Osteoblast (primary cell): ENCODE results near the gene SLC9A9. TPM values are rescaled to one million over a fixed set of nuclear protein-coding genes. Genes with fewer than 3 reads are reported as not detected.

Experiments used
- DNase-seq: peaks from one replicate; pipeline ENCODE4 v3.0.0; 2011; ENCODE audit warnings: low spot score, mixed read lengths; ENCODE audit not compliant: insufficient read length; ENCODE audit errors: missing footprints
- H2AFZ ChIP-seq: 2 replicates; pipeline ENCODE4 v1.6.0; 2011; ENCODE audit warnings: mild to moderate bottlenecking, low read length
- H3K27ac ChIP-seq: 2 replicates; pipeline ENCODE4 v1.5.1; 2011; ENCODE audit warnings: mild to moderate bottlenecking, low read depth, low read length, moderate library complexity
- H3K27me3 ChIP-seq: 2 replicates; pipeline ENCODE4 v1.6.0; 2012; ENCODE audit warnings: mild to moderate bottlenecking, control low read depth, inconsistent platforms, low read length, moderate library complexity; ENCODE audit not compliant: insufficient read depth
- H3K36me3 ChIP-seq: 2 replicates; pipeline ENCODE4 v1.5.1; 2011; ENCODE audit warnings: mild to moderate bottlenecking, low read length, control low read depth, moderate library complexity; ENCODE audit not compliant: insufficient read depth
- H3K4me1 ChIP-seq: 2 replicates; pipeline ENCODE4 v1.5.1; 2011; ENCODE audit warnings: mild to moderate bottlenecking, low read length, control low read depth, moderate library complexity; ENCODE audit not compliant: insufficient read depth
- H3K4me2 ChIP-seq: 2 replicates; pipeline ENCODE4 v1.6.0; 2011; ENCODE audit warnings: mild to moderate bottlenecking, low read length; ENCODE audit not compliant: insufficient read depth
- H3K4me3 ChIP-seq: fragments of 200-600 bp; sonication (generic); 3 replicates; pipeline ENCODE4 v1.5.1; 2012; ENCODE audit warnings: mild to moderate bottlenecking, low read length, inconsistent platforms; ENCODE audit not compliant: insufficient read depth
- H3K79me2 ChIP-seq: 2 replicates; pipeline ENCODE4 v1.6.0; 2012; ENCODE audit warnings: mild to moderate bottlenecking, low read length, control low read depth, inconsistent platforms; ENCODE audit not compliant: insufficient read depth
- H3K9me3 ChIP-seq: 2 replicates; pipeline ENCODE4 v1.5.1; 2011; ENCODE audit warnings: low read depth, low read length, control low read depth
- H4K20me1 ChIP-seq: 2 replicates; pipeline ENCODE4 v1.6.0; 2012; ENCODE audit warnings: mild to moderate bottlenecking, low read length, control low read depth; ENCODE audit not compliant: insufficient read depth
- total RNA-seq: library from RNA; depleted of rRNA; stranded (reverse); fragments of >200 nt; gene quantifications from 2 replicates; pipeline ENCODE4 v1.2.3, GENCODE V29; 2012
- TF ChIP-seq, protein P1 (sequence below): IDR thresholded peaks from 2 replicates; pipeline ENCODE4 v1.5.1; 2011; ENCODE audit warnings: mild to moderate bottlenecking, low read depth, low read length, moderate library complexity; ENCODE audit errors: extremely low read depth

The SLC9A9 gene
- total RNA-seq, 1 donor: 6.5 TPM

DNA sequence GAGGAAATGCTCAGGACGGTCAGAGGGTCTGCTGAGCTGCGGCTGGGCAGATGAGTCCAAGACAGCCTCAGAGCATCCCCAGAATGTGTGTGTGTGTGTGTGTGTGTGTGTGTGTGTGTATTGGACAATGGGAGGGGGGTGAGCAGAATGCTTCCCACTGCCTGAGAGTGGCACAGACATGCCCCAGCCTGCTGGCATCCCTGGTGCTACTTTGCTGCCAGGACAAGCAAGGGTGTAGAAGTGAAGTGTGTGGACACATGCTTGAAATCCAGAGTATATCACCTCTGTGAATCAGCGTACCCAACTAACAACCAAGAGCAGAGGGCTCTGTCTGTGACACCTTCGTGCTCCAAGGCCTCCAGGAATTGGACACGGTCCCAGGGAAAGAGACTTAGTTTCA is 76.3 kb downstream of the SLC9A9 start:
- peaks cover 2% of the 10 kb centered on the region for H3K27me3 ChIP-seq
- no peak overlapping the region for H3K27ac ChIP-seq
- TF ChIP-seq, protein P1, sequence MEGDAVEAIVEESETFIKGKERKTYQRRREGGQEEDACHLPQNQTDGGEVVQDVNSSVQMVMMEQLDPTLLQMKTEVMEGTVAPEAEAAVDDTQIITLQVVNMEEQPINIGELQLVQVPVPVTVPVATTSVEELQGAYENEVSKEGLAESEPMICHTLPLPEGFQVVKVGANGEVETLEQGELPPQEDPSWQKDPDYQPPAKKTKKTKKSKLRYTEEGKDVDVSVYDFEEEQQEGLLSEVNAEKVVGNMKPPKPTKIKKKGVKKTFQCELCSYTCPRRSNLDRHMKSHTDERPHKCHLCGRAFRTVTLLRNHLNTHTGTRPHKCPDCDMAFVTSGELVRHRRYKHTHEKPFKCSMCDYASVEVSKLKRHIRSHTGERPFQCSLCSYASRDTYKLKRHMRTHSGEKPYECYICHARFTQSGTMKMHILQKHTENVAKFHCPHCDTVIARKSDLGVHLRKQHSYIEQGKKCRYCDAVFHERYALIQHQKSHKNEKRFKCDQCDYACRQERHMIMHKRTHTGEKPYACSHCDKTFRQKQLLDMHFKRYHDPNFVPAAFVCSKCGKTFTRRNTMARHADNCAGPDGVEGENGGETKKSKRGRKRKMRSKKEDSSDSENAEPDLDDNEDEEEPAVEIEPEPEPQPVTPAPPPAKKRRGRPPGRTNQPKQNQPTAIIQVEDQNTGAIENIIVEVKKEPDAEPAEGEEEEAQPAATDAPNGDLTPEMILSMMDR: no peak
- no peaks in the 10 kb centered on the region for H3K9me3 ChIP-seq
- no peak overlapping the region for H2AFZ ChIP-seq
- H3K36me3 ChIP-seq: no peaks in the 10 kb centered on the region
- H3K4me1 ChIP-seq: peaks cover 24% of the 10 kb centered on the region
- H3K4me3 ChIP-seq: no peak overlapping the region
- H3K4me2 ChIP-seq: no peak overlapping the region
- no peaks in the 10 kb centered on the region for H3K79me2 ChIP-seq
- no peaks in the 10 kb centered on the region for H4K20me1 ChIP-seq
- no peak for DNase-seq

DNA sequence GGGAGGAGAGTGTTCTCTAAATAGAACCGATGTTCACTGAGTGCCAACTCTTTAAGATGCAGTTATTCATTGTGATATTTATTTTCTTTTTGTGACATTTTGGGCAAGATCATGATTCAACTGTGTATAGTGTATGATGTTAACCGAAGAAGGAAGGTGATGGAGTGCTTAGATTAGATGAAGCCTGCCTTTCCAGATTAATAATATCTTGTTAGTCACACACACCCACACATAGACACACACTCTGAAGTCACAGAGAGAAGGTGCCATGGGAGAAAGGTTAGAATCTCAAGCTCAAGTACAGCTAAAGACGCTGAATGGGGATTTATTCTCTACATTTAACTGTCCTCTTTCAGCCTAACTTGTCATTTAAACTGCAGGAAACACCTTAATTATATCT is 77.0 kb downstream of the SLC9A9 start:
- no peaks in the 10 kb centered on the region for H3K79me2 ChIP-seq
- no peaks in the 10 kb centered on the region for H4K20me1 ChIP-seq
- TF ChIP-seq, protein P1: no peak
- no peak overlapping the region for H3K27ac ChIP-seq
- H2AFZ ChIP-seq: no peak overlapping the region
- H3K9me3 ChIP-seq: no peaks in the 10 kb centered on the region
- peaks cover 24% of the 10 kb centered on the region for H3K4me1 ChIP-seq
- H3K36me3 ChIP-seq: no peaks in the 10 kb centered on the region
- no peak overlapping the region for H3K4me3 ChIP-seq
- H3K4me2 ChIP-seq: no peak overlapping the region
- H3K27me3 ChIP-seq: peaks cover 2% of the 10 kb centered on the region
- no peak for DNase-seq

DNA sequence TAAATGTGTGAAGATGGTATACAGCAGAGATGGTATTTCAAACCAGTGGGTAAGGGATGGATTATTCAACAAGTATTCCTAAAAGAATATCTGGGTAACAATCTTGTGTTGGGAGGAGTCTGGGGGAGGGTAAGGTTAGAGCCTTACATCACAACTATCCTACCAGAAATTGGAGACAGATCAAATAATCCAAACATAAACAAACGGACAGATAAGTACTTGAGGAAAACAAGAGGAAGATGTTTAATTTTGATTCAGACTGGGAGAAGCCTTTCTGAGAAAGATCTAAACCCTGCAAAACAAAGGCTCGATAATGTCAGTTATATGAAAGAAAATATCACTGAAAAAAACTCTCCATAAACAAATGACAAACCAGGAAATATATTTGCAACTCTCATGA is 77.9 kb downstream of the SLC9A9 start:
- Histone ChIP-seq H4K20me1 (no peaks in the 10 kb centered on the region), H3K4me2 (peak overlapping the region; percentile 0), H3K79me2 (no peaks in the 10 kb centered on the region), H3K27ac (no peak overlapping the region), H3K36me3 (no peaks in the 10 kb centered on the region), H3K27me3 (peaks cover 2% of the 10 kb centered on the region), H3K9me3 (no peaks in the 10 kb centered on the region), H3K4me1 (peaks cover 24% of the 10 kb centered on the region), H2AFZ (no peak overlapping the region), H3K4me3 (no peak overlapping the region)
- TF ChIP-seq, protein P1: no peak
- no peak for DNase-seq

DNA sequence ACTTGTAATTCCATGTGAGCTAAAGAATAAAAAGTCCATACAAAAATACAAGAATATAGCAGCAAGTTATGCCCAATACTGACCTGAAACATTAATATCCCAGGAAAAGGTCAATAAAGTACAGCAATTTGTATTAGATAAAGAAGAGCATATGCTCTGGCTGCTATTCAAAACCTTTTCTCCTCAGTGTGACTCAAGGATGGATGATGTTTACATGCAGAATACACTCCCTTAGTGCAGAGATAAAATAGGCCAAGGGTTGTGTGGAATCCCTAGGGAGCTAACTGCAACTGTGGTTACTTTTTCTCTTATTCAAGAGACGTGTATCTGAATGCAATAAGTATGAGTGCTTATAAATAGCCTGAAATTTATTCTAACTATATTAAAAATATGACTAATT is 78.7 kb downstream of the SLC9A9 start:
- Histone ChIP-seq H3K79me2 (no peaks in the 10 kb centered on the region), H3K27me3 (peaks cover 2% of the 10 kb centered on the region), H3K9me3 (no peaks in the 10 kb centered on the region), H4K20me1 (no peaks in the 10 kb centered on the region), H3K4me1 (peaks cover 24% of the 10 kb centered on the region), H3K36me3 (no peaks in the 10 kb centered on the region), H3K4me2 (peak overlapping the region; percentile 0), H3K27ac (no peak overlapping the region), H2AFZ (no peak overlapping the region), H3K4me3 (no peak overlapping the region)
- DNase-seq: no peak
- TF ChIP-seq, protein P1: no peak
